Neural progenitor cell (in vitro differentiated cells): ENCODE data around the gene METAP2.

ENCODE experiments used
- CTCF ChIP-seq: fragments of 200-600 bp; sonication (generic); IDR thresholded peaks from 2 replicates; pipeline ENCODE4 v1.5.1; 2017; ENCODE audit warnings: antibody characterized with exemption, mild to moderate bottlenecking
- EZH2 ChIP-seq: fragments of 200-600 bp; sonication (generic); IDR thresholded peaks from 2 replicates; pipeline ENCODE4 v1.6.1; 2017; ENCODE audit warnings: antibody characterized with exemption, mild to moderate bottlenecking, moderate library complexity
- EZH2phosphoT487 ChIP-seq: fragments of 200-600 bp; sonication (generic); IDR thresholded peaks from 2 replicates; pipeline ENCODE4 v1.6.1; 2017; ENCODE audit warnings: antibody characterized with exemption

- no peak for TF ChIP-seq EZH2
- TF ChIP-seq CTCF, result no peak
- no peak for TF ChIP-seq EZH2phosphoT487
Measured at GRCh38 chr12:95424271-95424994, 49.5 kb upstream of the METAP2 start.
